HepG2 (cell line): ENCODE data around the gene AATF. TPM values are rescaled to one million over a fixed set of nuclear protein-coding genes. Genes with fewer than 3 reads are reported as not detected.

ENCODE experiments used
- ATAC-seq: fragments of 200-7000 bp; cut with Tn5 transposase; 3 replicates; pipeline ENCODE4 v1.9.1; 2020; ENCODE audit warnings: mild to moderate bottlenecking, moderate library complexity
- BruUV-seq: library from RNA; stranded (reverse); fragments of 400-500 nt; replicated peaks from 2 replicates; lab custom pipeline; 2021; lab: Mats Ljungman, UMichigan
- CTCF ChIA-PET: fragments of 300-600 bp; formaldehyde crosslinking; extraction: SDS; loops from one replicate; lab custom pipeline; 2021; ENCODE audit warnings: low total read pairs, inconsistent platforms, low intra/inter-chr PET ratio; lab: Yijun Ruan, JAX
- POLR2A ChIA-PET: fragments of 350-600 bp; sonication (Branson Sonifier 250); formaldehyde crosslinking; loops from one replicate; lab custom pipeline; 2020; ENCODE audit warnings: antibody characterized with exemption, inconsistent platforms; lab: Yijun Ruan, JAX
- DNase-seq: peaks from one replicate; pipeline ENCODE4 v3.0.0-alpha.2; 2015; ENCODE audit warnings: low spot score
- FAIRE-seq: peaks from 3 replicates; lab custom pipeline; 2011; peaks lifted over from hg19 to GRCh38; lab: Jason Lieb, UNC
- H2AFZ ChIP-seq: one replicate; pipeline ENCODE4 v1.6.1; 2011; ENCODE audit warnings: low read length, inconsistent platforms
- H3K27ac ChIP-seq: fragments of 300-600 bp; 3 replicates; pipeline ENCODE4 v1.8.0; 2011; ENCODE audit warnings: mixed run types, mild to moderate bottlenecking, mixed read lengths, low read length, inconsistent platforms; ENCODE audit not compliant: insufficient read depth; ENCODE audit errors: extremely low read length
- H3K27me3 ChIP-seq, 2 experiments: fragments of 200-600 bp in 1 of 2; 2 replicates in 1 of 2; 3 replicates in 1 of 2; pipeline versions ENCODE4 v1.6.0 to v1.8.0; 2011; ENCODE audit warnings: low read length in 2 of 2, mild to moderate bottlenecking in 2 of 2, moderate library complexity in 2 of 2, inconsistent platforms in 1 of 2; ENCODE audit not compliant: insufficient read depth in 2 of 2, control insufficient read depth in 1 of 2
- H3K36me3 ChIP-seq, 2 experiments: fragments of 200-600 bp in 1 of 2; replicated peaks in 1 of 2; 2 replicates in 1 of 2; 3 replicates in 1 of 2; pipeline versions ENCODE4 v1.5.1 to v1.8.0; 2011; ENCODE audit warnings: low read length in 2 of 2, inconsistent platforms in 1 of 2; ENCODE audit not compliant: insufficient read depth in 2 of 2, control insufficient read depth in 1 of 2
- H3K4me1 ChIP-seq: 2 replicates; pipeline ENCODE4 v1.5.1; 2012; ENCODE audit warnings: low read length, inconsistent platforms; ENCODE audit not compliant: insufficient read depth
- H3K4me2 ChIP-seq: 2 replicates; pipeline ENCODE4 v1.6.0; 2011; ENCODE audit warnings: low read depth, low read length, inconsistent platforms
- H3K4me3 ChIP-seq, 3 experiments: fragments of 200-600 bp in 1 of 3; sonication (generic), shearing (Covaris generic) in 1 of 3; replicated peaks in 1 of 3; 2 replicates each; pipeline ENCODE4 v1.5.1; 2011 to 2016; ENCODE audit warnings: low read length in 3 of 3, inconsistent platforms in 2 of 3, low read depth in 2 of 3, mild to moderate bottlenecking in 2 of 3, control low read depth in 1 of 3, mixed read lengths in 1 of 3; ENCODE audit not compliant: insufficient read depth in 1 of 3
- H3K79me2 ChIP-seq: one replicate; pipeline ENCODE4 v1.6.1; 2011; ENCODE audit warnings: low read length, inconsistent platforms; ENCODE audit not compliant: insufficient read depth
- H3K9ac ChIP-seq: 2 replicates; pipeline ENCODE4 v1.6.0; 2011; ENCODE audit warnings: mild to moderate bottlenecking, low read depth, low read length, inconsistent platforms; ENCODE audit not compliant: insufficient read depth
- H3K9me3 ChIP-seq: 2 replicates; pipeline ENCODE4 v1.5.1; 2012; ENCODE audit warnings: mild to moderate bottlenecking, low read length
- H4K20me1 ChIP-seq: 2 replicates; pipeline ENCODE4 v1.6.0; 2011; ENCODE audit warnings: inconsistent platforms, mild to moderate bottlenecking, low read length, moderate library complexity; ENCODE audit not compliant: insufficient read depth
- RBM22 ChIP-seq: fragments of 200-400 bp; formaldehyde crosslinking; optimal IDR thresholded peaks from 2 replicates; pipeline ENCODE3; 2017; ENCODE audit warnings: mild to moderate bottlenecking, low read length, moderate library complexity
- WGBS: methylation state at CpG from one replicate; pipeline ENCODE4 v1.1.6; 2017; ENCODE audit warnings: low lambda C conversion rate; 5-methylcytosine and 5-hydroxymethylcytosine counted together
- in situ Hi-C: cut with HindIII; loops from 2 replicates; pipeline ENCODE4 v1.10.0; 2017; ENCODE audit warnings: low pct_unique_long_range_greater_than_20kb; ENCODE audit not compliant: extremely low pct_ligation_motif_present
- intact Hi-C: fragments of 100-400 bp; cut with micrococcal nuclease; formaldehyde crosslinking; loops from one replicate; pipeline ENCODE4 v1.10.0; 2022; ENCODE audit not compliant: unreplicated experiment
- polyA plus RNA-seq, 8 experiments: library from polyadenylated mRNA; depleted of rRNA in 3 of 8; stranded (reverse) in 7 of 8; unstranded in 1 of 8; fragments of >200 nt; fragmentation: Illumina TruSeq in 4 of 8; extraction: Trizol in 4 of 8; gene quantifications; 2 replicates each; pipeline versions ENCODE4 v1.2.1 to v1.2.3, GENCODE V29; 2011 to 2016; ENCODE audit warnings: low read depth in 4 of 8, missing spikeins in 1 of 8, mixed read lengths in 1 of 8; ENCODE audit not compliant: insufficient read depth in 1 of 8
- total RNA-seq, 5 experiments: library from RNA; depleted of rRNA; stranded (reverse); fragments of >200 nt; fragmentation: Illumina TruSeq; extraction: Trizol; gene quantifications; 2 replicates each; pipeline ENCODE4 v1.2.3, GENCODE V29; 2016; ENCODE audit warnings: low read depth in 1 of 5
- TF ChIP-seq, protein P1 (sequence below): sonication (generic); formaldehyde crosslinking; IDR thresholded peaks from 2 replicates; pipeline ENCODE4 v1.4.0; 2020; ENCODE audit warnings: low read depth, mild to moderate bottlenecking, missing genetic modification reagents
- TF ChIP-seq, protein P2 (sequence below): IDR thresholded peaks from 2 replicates; pipeline ENCODE4 v1.6.1; 2016
- TF ChIP-seq, protein P3 (sequence below), 2 experiments: fragments of 450-650 bp in 1 of 2; sonication (generic) in 1 of 2; formaldehyde crosslinking; IDR thresholded peaks; 2 replicates each; pipeline versions ENCODE4 v1.5.0 to v1.8.0; 2020 to 2022; ENCODE audit warnings: mild to moderate bottlenecking in 1 of 2, missing genetic modification reagents in 1 of 2
- TF ChIP-seq, protein P4 (sequence below), 2 experiments: fragments of 450-650 bp in 1 of 2; sonication (generic) in 1 of 2; formaldehyde crosslinking in 1 of 2; IDR thresholded peaks; 2 replicates each; pipeline versions ENCODE4 v1.6.1 to v1.8.0; 2016 to 2022; ENCODE audit warnings: antibody characterized with exemption in 1 of 2, mild to moderate bottlenecking in 1 of 2, missing genetic modification reagents in 1 of 2

Gene AATF
- total and polyA plus RNA-seq, 2 of the 13 experiments (the other 11 are each of a cell fraction or from before 2014, with no cell fraction given): 9.1 to 53.3 TPM

- H2AFZ ChIP-seq: no peak overlapping the region
- H3K9ac ChIP-seq: no peak overlapping the region
- ChIA-PET POLR2A (no interaction called here), CTCF (no interaction called here)
- no peak for DNase-seq
- in situ Hi-C loops (no loop called here), intact Hi-C loops (no loop called here)
- BruUV-seq: no TSS peak
- peaks cover 39 to 73% of the 10 kb centered on the region in 2 experiments for H3K36me3 ChIP-seq
- H3K4me3 ChIP-seq: no peak overlapping the region
- no peaks in the 10 kb centered on the region for H4K20me1 ChIP-seq
- WGBS: 77% methylated on average over 2 of the region's 2 CpGs
- FAIRE-seq: no peak
- TF ChIP-seq, protein P1, sequence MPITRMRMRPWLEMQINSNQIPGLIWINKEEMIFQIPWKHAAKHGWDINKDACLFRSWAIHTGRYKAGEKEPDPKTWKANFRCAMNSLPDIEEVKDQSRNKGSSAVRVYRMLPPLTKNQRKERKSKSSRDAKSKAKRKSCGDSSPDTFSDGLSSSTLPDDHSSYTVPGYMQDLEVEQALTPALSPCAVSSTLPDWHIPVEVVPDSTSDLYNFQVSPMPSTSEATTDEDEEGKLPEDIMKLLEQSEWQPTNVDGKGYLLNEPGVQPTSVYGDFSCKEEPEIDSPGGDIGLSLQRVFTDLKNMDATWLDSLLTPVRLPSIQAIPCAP: no peak
- TF ChIP-seq, protein P2, sequence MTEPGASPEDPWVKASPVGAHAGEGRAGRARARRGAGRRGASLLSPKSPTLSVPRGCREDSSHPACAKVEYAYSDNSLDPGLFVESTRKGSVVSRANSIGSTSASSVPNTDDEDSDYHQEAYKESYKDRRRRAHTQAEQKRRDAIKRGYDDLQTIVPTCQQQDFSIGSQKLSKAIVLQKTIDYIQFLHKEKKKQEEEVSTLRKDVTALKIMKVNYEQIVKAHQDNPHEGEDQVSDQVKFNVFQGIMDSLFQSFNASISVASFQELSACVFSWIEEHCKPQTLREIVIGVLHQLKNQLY (CRISPR knock-in tag): no peak
- TF ChIP-seq, protein P3, sequence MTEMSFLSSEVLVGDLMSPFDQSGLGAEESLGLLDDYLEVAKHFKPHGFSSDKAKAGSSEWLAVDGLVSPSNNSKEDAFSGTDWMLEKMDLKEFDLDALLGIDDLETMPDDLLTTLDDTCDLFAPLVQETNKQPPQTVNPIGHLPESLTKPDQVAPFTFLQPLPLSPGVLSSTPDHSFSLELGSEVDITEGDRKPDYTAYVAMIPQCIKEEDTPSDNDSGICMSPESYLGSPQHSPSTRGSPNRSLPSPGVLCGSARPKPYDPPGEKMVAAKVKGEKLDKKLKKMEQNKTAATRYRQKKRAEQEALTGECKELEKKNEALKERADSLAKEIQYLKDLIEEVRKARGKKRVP (CRISPR knock-in tag; IDR thresholded peaks at IDR 0.05): no peak
- TF ChIP-seq, protein P4, sequence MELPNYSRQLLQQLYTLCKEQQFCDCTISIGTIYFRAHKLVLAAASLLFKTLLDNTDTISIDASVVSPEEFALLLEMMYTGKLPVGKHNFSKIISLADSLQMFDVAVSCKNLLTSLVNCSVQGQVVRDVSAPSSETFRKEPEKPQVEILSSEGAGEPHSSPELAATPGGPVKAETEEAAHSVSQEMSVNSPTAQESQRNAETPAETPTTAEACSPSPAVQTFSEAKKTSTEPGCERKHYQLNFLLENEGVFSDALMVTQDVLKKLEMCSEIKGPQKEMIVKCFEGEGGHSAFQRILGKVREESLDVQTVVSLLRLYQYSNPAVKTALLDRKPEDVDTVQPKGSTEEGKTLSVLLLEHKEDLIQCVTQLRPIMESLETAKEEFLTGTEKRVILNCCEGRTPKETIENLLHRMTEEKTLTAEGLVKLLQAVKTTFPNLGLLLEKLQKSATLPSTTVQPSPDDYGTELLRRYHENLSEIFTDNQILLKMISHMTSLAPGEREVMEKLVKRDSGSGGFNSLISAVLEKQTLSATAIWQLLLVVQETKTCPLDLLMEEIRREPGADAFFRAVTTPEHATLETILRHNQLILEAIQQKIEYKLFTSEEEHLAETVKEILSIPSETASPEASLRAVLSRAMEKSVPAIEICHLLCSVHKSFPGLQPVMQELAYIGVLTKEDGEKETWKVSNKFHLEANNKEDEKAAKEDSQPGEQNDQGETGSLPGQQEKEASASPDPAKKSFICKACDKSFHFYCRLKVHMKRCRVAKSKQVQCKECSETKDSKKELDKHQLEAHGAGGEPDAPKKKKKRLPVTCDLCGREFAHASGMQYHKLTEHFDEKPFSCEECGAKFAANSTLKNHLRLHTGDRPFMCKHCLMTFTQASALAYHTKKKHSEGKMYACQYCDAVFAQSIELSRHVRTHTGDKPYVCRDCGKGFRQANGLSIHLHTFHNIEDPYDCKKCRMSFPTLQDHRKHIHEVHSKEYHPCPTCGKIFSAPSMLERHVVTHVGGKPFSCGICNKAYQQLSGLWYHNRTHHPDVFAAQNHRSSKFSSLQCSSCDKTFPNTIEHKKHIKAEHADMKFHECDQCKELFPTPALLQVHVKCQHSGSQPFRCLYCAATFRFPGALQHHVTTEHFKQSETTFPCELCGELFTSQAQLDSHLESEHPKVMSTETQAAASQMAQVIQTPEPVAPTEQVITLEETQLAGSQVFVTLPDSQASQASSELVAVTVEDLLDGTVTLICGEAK (IDR thresholded peaks at IDR 0.05): no peak
- TF ChIP-seq, protein P4 (CRISPR knock-in tag; IDR thresholded peaks at IDR 0.05): no peak
- no peak for TF ChIP-seq RBM22
- H3K27ac ChIP-seq: no peak overlapping the region
- H3K4me2 ChIP-seq: no peak overlapping the region
- ATAC-seq: no peak
- H3K79me2 ChIP-seq: no peaks in the 10 kb centered on the region
- no peaks in the 10 kb centered on the region for H3K4me1 ChIP-seq
- H3K27me3 ChIP-seq: no peaks in the 10 kb centered on the region
- H3K9me3 ChIP-seq: no peaks in the 10 kb centered on the region
These were observed 148.4 kb downstream of the AATF start for GRCh38 chr17:37097154-37097553.
